Fibroblast of the aortic adventitia (primary cell): ENCODE results near the gene KIAA0586. TPM values are rescaled to one million over a fixed set of nuclear protein-coding genes. Genes with fewer than 3 reads are reported as not detected.

Source experiments
- DNase-seq: peaks from one replicate; pipeline ENCODE4 v3.0.0-alpha.2; 2010; ENCODE audit warnings: low read depth
- H3K4me3 ChIP-seq: 2 replicates; pipeline ENCODE4 v1.5.1; 2011; ENCODE audit warnings: low read depth, mild to moderate bottlenecking, control low read depth, low read length, moderate library complexity
- total RNA-seq: library from RNA; depleted of rRNA; stranded (reverse); fragments of >200 nt; gene quantifications from 2 replicates; pipeline ENCODE4 v1.2.3, GENCODE V29; 2012; ENCODE audit warnings: low replicate concordance
- TF ChIP-seq, protein P1 (sequence below): IDR thresholded peaks from 2 replicates; pipeline ENCODE4 v1.5.1; 2011; ENCODE audit warnings: mild to moderate bottlenecking, low read length, control low read depth, inconsistent platforms; ENCODE audit not compliant: insufficient read depth

KIAA0586 gene
- total RNA-seq, 1 donor, result 45.2 TPM

DNA sequence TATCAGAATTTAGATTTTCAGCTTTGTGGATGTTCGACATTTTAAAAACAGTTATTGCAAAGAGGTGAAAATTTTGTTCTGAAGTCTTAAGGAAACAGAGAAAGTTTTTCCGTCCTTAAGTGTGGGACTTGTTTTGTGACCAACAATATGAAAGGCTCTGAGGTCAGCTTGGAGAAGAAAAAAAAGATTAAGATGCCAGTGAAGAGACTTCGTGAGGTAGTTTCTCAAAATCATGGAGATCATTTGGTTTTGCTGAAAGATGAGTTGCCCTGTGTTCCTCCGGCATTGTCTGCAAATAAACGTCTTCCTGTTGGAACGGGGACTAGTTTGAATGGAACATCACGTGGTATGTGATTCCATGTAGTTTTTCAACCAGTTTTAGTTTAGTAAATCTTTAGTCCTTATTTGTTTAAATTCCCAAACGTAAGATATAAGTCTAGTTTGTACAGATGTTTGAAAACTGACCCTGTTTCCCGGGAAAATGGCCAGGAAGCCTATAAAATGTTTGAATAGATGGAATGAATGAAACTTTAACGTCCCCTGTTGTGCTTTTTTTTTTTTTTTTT, 682 bp downstream of the KIAA0586 start:
- TF ChIP-seq, protein P1, sequence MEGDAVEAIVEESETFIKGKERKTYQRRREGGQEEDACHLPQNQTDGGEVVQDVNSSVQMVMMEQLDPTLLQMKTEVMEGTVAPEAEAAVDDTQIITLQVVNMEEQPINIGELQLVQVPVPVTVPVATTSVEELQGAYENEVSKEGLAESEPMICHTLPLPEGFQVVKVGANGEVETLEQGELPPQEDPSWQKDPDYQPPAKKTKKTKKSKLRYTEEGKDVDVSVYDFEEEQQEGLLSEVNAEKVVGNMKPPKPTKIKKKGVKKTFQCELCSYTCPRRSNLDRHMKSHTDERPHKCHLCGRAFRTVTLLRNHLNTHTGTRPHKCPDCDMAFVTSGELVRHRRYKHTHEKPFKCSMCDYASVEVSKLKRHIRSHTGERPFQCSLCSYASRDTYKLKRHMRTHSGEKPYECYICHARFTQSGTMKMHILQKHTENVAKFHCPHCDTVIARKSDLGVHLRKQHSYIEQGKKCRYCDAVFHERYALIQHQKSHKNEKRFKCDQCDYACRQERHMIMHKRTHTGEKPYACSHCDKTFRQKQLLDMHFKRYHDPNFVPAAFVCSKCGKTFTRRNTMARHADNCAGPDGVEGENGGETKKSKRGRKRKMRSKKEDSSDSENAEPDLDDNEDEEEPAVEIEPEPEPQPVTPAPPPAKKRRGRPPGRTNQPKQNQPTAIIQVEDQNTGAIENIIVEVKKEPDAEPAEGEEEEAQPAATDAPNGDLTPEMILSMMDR, result no peak
- peak overlapping the region; percentile 72 for H3K4me3 ChIP-seq
- DNase-seq, result peak; percentile 65

DNA sequence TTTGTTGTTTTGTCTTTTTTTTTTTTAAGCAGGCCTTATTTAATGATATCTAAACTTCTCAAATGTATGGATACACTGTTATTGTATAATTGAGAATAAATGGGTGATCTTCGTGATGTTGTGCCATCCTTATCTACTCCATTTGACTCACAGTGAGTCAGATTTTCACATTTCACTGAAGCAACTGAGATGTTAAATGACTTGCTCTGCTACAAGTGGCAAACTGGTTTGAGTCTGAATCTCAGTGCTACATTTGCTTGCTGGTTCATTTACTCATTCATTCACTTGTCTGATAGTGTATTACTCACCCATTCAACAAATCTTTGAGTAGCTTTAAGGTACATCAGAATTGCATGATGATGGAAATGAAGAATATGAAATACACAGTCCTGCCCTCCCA, 2.6 kb downstream of the KIAA0586 start:
- DNase-seq, result peak; percentile 62
- no peak overlapping the region for H3K4me3 ChIP-seq
- TF ChIP-seq, protein P1, result no peak

DNA sequence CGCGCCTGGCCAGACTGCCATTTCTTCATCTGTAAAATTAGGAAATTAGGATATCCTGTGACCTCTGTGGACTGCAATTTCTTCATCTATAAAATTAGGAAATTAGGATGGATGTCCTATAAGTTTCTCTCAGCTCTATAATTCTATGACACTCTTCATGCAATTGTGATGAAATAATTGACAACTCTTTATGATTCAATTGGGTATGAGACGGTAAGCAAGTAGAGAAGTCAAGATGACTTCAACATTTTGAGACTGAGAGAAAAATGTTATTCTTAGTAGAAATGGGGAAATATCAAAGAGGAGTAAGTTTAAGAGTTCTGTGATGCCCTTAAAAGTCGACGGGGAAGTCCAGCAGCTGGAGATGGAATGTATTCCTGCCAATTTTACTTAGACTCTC, 12.0 kb downstream of the KIAA0586 start:
- H3K4me3 ChIP-seq, result no peak overlapping the region
- TF ChIP-seq, protein P1, result no peak
- no peak for DNase-seq

DNA sequence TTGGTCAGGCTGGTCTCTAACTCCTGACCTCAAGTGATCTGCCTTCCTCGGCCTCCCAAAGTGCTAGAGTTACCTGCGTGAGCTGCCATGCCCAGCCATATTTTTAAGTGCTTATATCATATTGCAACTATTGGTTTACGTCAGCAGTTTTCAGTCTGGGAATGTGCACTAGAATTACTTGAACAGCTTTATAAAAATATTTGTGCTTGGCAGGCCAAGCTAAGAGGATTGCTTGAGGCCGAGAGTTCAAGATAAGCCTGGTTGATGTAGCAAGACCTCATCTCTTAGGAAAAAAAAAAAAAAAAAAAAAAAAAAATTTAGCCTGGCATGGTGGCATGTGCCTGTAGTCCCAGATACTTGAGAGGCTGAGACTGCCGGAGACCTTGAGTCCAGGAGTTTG, 17.1 kb downstream of the KIAA0586 start:
- TF ChIP-seq, protein P1, result no peak
- no peak for DNase-seq
- no peak overlapping the region for H3K4me3 ChIP-seq

DNA sequence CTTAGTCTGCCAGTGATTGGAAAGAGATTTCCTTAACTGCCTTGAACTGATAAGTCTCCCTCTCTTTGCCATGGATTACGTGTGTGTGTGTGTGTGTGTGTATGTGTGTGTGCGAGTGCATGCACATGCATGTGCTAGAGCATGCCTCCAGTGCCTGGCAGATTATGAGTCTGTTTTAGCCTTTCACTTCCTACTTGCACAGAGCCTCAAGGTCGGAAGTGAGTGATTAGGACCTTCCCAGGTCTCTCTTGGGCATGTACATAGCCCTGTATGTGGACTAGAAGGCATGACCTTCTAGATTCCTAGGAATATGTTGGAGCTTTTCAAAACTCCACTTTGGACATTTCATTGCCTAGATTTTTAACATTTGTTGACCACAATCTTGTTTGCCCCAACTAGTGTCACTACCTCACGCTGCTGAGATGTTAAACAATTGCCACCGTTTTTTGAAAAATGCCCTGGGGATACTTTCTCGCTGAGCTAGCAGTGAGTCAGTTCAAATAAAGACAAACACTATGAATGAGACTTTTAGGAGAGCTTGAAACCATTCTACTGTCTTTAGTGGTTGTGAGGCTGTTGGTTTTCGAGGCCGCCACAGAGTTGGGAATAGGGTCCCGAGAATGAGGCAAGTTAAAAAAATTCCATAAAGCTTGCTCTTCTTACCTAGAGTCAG, 28.2 kb downstream of the KIAA0586 start:
- DNase-seq, result peak; percentile 9
- no peak overlapping the region for H3K4me3 ChIP-seq
- TF ChIP-seq, protein P1, result no peak

DNA sequence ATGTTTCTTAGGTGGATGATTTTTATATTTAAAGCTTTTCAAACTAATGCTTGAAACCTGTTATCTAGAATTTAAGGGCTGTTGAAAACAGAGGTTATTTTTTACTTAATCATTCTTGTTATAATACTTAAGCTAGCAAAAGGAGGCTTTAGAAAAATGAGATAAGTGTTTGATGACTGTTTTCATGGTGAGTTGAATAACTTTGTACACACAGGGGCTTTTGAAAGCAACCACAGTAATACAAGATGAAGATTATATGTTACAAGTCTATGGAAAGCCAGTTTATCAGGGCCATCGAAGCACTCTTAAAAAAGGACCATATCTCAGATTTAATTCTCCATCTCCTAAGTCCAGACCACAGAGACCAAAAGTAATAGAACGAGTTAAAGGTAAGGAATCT, 33.3 kb downstream of the KIAA0586 start:
- TF ChIP-seq, protein P1, result no peak
- no peak for DNase-seq
- no peak overlapping the region for H3K4me3 ChIP-seq

DNA sequence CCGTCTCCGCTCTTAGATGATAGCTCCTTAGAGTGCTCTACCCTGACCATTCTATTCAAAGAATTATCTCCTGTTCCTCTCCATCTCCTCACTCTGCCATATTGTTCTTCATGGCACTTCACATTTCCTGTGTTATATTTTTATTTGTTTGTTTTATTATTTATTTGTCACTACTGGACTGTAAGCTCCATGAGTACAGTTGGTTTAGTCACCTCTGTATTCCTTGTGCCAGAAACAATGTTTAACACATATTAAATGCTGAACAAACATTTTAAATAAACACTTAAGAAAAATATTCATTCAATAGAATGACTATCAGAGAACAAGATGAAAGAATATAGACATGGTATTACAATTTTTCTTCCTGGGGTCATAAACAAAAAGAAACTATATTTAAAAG, 35.6 kb downstream of the KIAA0586 start:
- H3K4me3 ChIP-seq, result no peak overlapping the region
- no peak for DNase-seq
- TF ChIP-seq, protein P1, result no peak
